ENCODE results near the gene ASIC4. TPM values are rescaled to one million over a fixed set of nuclear protein-coding genes. Genes with fewer than 3 reads are reported as not detected.

ASIC4 gene
- polyA plus RNA-seq, 1 donor (not counting 4 experiments of a cell fraction or from before 2014, with no cell fraction given) = not detected

GRCh38 chr2:219549619-219550018 is 35.3 kb downstream of the ASIC4 start:
- H3K79me2 ChIP-seq (ENCODE audit: control insufficient read depth, insufficient read depth, low read length) = no peaks in the 10 kb centered on the region
- no peaks in the 10 kb centered on the region for H3K9me1 ChIP-seq (ENCODE audit: control insufficient read depth, extremely low read depth, insufficient read depth, low read length)
- no peak overlapping the region for H3K9ac ChIP-seq (ENCODE audit: control insufficient read depth, extremely low read depth, insufficient read depth, low read length)
- TF ChIP-seq CTCF (optimal IDR thresholded peaks at IDR 0.05 in 1 of 3, IDR thresholded peaks at IDR 0.05 in 1 of 3, conservative IDR thresholded peaks at IDR 0.05 in 1 of 3; ENCODE audit: extremely low read depth in 1 of 3, insufficient read depth in 2 of 3, low read length in 3 of 3) (no peak), EZH2 (IDR thresholded peaks at IDR 0.05; ENCODE audit: low read length) (no peak)
- no peak overlapping the region for H2AFZ ChIP-seq (ENCODE audit: control insufficient read depth, low read length)
- peaks cover 9% of the 10 kb centered on the region for H3K27me3 ChIP-seq (ENCODE audit: control insufficient read depth, extremely low read depth, insufficient read depth, low read length)
- no peak overlapping the region for H3K4me3 ChIP-seq (ENCODE audit: control insufficient read depth in 2 of 3, extremely low read depth in 1 of 3, insufficient read depth in 2 of 3, low read depth in 1 of 3, low read length in 3 of 3)
- no peak for FAIRE-seq
- no peak overlapping the region for H3K4me2 ChIP-seq (ENCODE audit: control insufficient read depth, extremely low read depth, insufficient read depth, low read depth, low read length)
- dilution Hi-C loops (cut with MboI; ENCODE audit: extremely low pct_ligation_motif_present, low sequenced_read_pairs) = no loop called here
- no peaks in the 10 kb centered on the region for H3K4me1 ChIP-seq (ENCODE audit: control insufficient read depth, extremely low read depth, insufficient read depth, low read length)
- H3K9me3 ChIP-seq (ENCODE audit: control insufficient read depth, low read depth, low read length) = no peaks in the 10 kb centered on the region
- H3K36me3 ChIP-seq (ENCODE audit: control insufficient read depth in 2 of 2, extremely low read depth in 1 of 2, insufficient read depth in 2 of 2, low read length in 2 of 2) = no peaks in the 10 kb centered on the region
- DNase-seq (ENCODE audit: low read depth, low spot score) = no peak
- no peaks in the 10 kb centered on the region for H4K20me1 ChIP-seq (ENCODE audit: control insufficient read depth, extremely low read depth, insufficient read depth, low read length)
- H3K27ac ChIP-seq (ENCODE audit: control insufficient read depth, insufficient read depth, low read length) = no peak overlapping the region

- H3K4me2 ChIP-seq (ENCODE audit: control insufficient read depth, extremely low read depth, insufficient read depth, low read depth, low read length) = peak overlapping the region; percentile 91
- no peak for DNase-seq (ENCODE audit: low read depth, low spot score)
- H3K79me2 ChIP-seq (ENCODE audit: control insufficient read depth, insufficient read depth, low read length) = no peaks in the 10 kb centered on the region
- peaks cover 9% of the 10 kb centered on the region for H3K27me3 ChIP-seq (ENCODE audit: control insufficient read depth, extremely low read depth, insufficient read depth, low read length)
- H3K27ac ChIP-seq (ENCODE audit: control insufficient read depth, insufficient read depth, low read length) = peak overlapping the region; percentile 36
- H3K4me3 ChIP-seq (ENCODE audit: control insufficient read depth in 2 of 3, extremely low read depth in 1 of 3, insufficient read depth in 2 of 3, low read depth in 1 of 3, low read length in 3 of 3) = peak overlapping the region; percentile 57 to 72 (median 62)
- H3K36me3 ChIP-seq (ENCODE audit: control insufficient read depth in 2 of 2, extremely low read depth in 1 of 2, insufficient read depth in 2 of 2, low read length in 2 of 2) = no peaks in the 10 kb centered on the region
- no peaks in the 10 kb centered on the region for H3K9me3 ChIP-seq (ENCODE audit: control insufficient read depth, low read depth, low read length)
- H3K9me1 ChIP-seq (ENCODE audit: control insufficient read depth, extremely low read depth, insufficient read depth, low read length) = no peaks in the 10 kb centered on the region
- peak overlapping the region; percentile 65 for H3K9ac ChIP-seq (ENCODE audit: control insufficient read depth, extremely low read depth, insufficient read depth, low read length)
- dilution Hi-C loops (cut with MboI; ENCODE audit: extremely low pct_ligation_motif_present, low sequenced_read_pairs) = no loop called here
- H2AFZ ChIP-seq (ENCODE audit: control insufficient read depth, low read length) = peak overlapping the region; percentile 86
- no peaks in the 10 kb centered on the region for H4K20me1 ChIP-seq (ENCODE audit: control insufficient read depth, extremely low read depth, insufficient read depth, low read length)
- no peaks in the 10 kb centered on the region for H3K4me1 ChIP-seq (ENCODE audit: control insufficient read depth, extremely low read depth, insufficient read depth, low read length)
- no peak for FAIRE-seq
- no peak for TF ChIP-seq EZH2 (IDR thresholded peaks at IDR 0.05; ENCODE audit: low read length)
- no peak for TF ChIP-seq CTCF (optimal IDR thresholded peaks at IDR 0.05 in 1 of 3, IDR thresholded peaks at IDR 0.05 in 1 of 3, conservative IDR thresholded peaks at IDR 0.05 in 1 of 3; ENCODE audit: extremely low read depth in 1 of 3, insufficient read depth in 2 of 3, low read length in 3 of 3)
These were observed 37.4 kb downstream of the ASIC4 start for GRCh38 chr2:219551441-219552381.
